ENCODE results near the gene GNAI2.

GRCh38 chr3:50203809-50204803, 31.9 kb upstream of the GNAI2 start:
- no peak for TF ChIP-seq POLR2A (IDR thresholded peaks at IDR 0.05)
- TF ChIP-seq, protein P1, sequence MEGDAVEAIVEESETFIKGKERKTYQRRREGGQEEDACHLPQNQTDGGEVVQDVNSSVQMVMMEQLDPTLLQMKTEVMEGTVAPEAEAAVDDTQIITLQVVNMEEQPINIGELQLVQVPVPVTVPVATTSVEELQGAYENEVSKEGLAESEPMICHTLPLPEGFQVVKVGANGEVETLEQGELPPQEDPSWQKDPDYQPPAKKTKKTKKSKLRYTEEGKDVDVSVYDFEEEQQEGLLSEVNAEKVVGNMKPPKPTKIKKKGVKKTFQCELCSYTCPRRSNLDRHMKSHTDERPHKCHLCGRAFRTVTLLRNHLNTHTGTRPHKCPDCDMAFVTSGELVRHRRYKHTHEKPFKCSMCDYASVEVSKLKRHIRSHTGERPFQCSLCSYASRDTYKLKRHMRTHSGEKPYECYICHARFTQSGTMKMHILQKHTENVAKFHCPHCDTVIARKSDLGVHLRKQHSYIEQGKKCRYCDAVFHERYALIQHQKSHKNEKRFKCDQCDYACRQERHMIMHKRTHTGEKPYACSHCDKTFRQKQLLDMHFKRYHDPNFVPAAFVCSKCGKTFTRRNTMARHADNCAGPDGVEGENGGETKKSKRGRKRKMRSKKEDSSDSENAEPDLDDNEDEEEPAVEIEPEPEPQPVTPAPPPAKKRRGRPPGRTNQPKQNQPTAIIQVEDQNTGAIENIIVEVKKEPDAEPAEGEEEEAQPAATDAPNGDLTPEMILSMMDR (IDR thresholded peaks at IDR 0.05), result no peak
- no peak for TF ChIP-seq EP300 (IDR thresholded peaks at IDR 0.05)

Data from stomach (tissue), 4 donors.